HCT116 (cell line): ENCODE data around the gene KIF26B.

Experiments used
- EGR1 ChIP-seq: IDR thresholded peaks from 2 replicates; pipeline ENCODE4 v1.6.1; 2012; ENCODE audit warnings: low read depth
- EZH2 ChIP-seq: fragments of 200-600 bp; sonication (generic); IDR thresholded peaks from 2 replicates; pipeline ENCODE4 v1.6.1; 2017; ENCODE audit warnings: antibody characterized with exemption, mixed run types
- JUND ChIP-seq: IDR thresholded peaks from 2 replicates; pipeline ENCODE4 v1.6.1; 2012
- MAX ChIP-seq: IDR thresholded peaks from 2 replicates; pipeline ENCODE4 v1.6.1; 2012
- POLR2A ChIP-seq: IDR thresholded peaks from 2 replicates; pipeline ENCODE4 v1.7.0; 2011; ENCODE audit warnings: borderline replicate concordance; ENCODE audit not compliant: insufficient read depth, insufficient read length; ENCODE audit errors: extremely low read depth
- TF ChIP-seq, protein P1 (sequence below), 3 experiments: fragments of 200-600 bp in 1 of 3; sonication (generic) in 1 of 3; IDR thresholded peaks in 2 of 3; conservative IDR thresholded peaks in 1 of 3; 2 replicates each; pipeline ENCODE4 v1.5.1; 2012 to 2017; ENCODE audit warnings: low read depth in 2 of 3, low read length in 2 of 3, antibody characterized with exemption in 1 of 3, borderline replicate concordance in 1 of 3, control low read depth in 1 of 3, mild to moderate bottlenecking in 1 of 3, mixed read lengths in 1 of 3, mixed run types in 1 of 3, moderate library complexity in 1 of 3; ENCODE audit not compliant: insufficient read depth in 1 of 3

- TF ChIP-seq, protein P1, sequence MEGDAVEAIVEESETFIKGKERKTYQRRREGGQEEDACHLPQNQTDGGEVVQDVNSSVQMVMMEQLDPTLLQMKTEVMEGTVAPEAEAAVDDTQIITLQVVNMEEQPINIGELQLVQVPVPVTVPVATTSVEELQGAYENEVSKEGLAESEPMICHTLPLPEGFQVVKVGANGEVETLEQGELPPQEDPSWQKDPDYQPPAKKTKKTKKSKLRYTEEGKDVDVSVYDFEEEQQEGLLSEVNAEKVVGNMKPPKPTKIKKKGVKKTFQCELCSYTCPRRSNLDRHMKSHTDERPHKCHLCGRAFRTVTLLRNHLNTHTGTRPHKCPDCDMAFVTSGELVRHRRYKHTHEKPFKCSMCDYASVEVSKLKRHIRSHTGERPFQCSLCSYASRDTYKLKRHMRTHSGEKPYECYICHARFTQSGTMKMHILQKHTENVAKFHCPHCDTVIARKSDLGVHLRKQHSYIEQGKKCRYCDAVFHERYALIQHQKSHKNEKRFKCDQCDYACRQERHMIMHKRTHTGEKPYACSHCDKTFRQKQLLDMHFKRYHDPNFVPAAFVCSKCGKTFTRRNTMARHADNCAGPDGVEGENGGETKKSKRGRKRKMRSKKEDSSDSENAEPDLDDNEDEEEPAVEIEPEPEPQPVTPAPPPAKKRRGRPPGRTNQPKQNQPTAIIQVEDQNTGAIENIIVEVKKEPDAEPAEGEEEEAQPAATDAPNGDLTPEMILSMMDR (IDR thresholded peaks at IDR 0.05 in 2 of 3, conservative IDR thresholded peaks at IDR 0.05 in 1 of 3; ENCODE audit: borderline replicate concordance in 1 of 3, insufficient read depth in 1 of 3, low read depth in 2 of 3, low read length in 2 of 3): no peak
- TF ChIP-seq POLR2A (no peak), JUND (no peak), EGR1 (no peak), EZH2 (no peak), MAX (no peak)
Observed at GRCh38 chr1:245609354-245610150, 454.8 kb downstream of the KIF26B start.
